Melanocyte of skin (primary cell): Measurements from ENCODE around the gene AKT3. TPM values are rescaled to one million over a fixed set of nuclear protein-coding genes. Genes with fewer than 3 reads are reported as not detected.

ENCODE experiments used
- total RNA-seq, 2 donors: library from RNA; depleted of rRNA; stranded (reverse); fragments of >200 nt; gene quantifications; 2 replicates each; pipeline ENCODE4 v1.2.3, GENCODE V29; 2012

Gene AKT3
- total RNA-seq = 10 to 100 TPM; 24.8 to 27.3 TPM

GRCh38 chr1:243850202-243850451 is at the start of gene AKT3:
AKT3 (minus strand) TSS chr1:243850243; CDS start chr1:243843170, 7,073 bp downstream.

Other genes starting within 250 kb of the AKT3 start
- gene ZBTB18, start 201.0 kb upstream of the AKT3 start, total RNA-seq = 1 to 10 TPM; 7.3 to 8.3 TPM